Mononuclear cell (primary cell): ENCODE data around the gene PREP. TPM values are rescaled to one million over a fixed set of nuclear protein-coding genes. Genes with fewer than 3 reads are reported as not detected.
A peak's percentile ranks its signal among the peaks of the same experiment; 100 is the strongest.

Source experiments
- H3K27me3 ChIP-seq: 2 replicates; pipeline ENCODE4 v1.6.0; 2011; ENCODE audit warnings: low read length, control low read depth; ENCODE audit not compliant: insufficient read depth
- H3K4me1 ChIP-seq: 2 replicates; pipeline ENCODE4 v1.5.1; 2011; ENCODE audit warnings: mild to moderate bottlenecking, low read length, control low read depth; ENCODE audit not compliant: insufficient read depth
- H3K4me3 ChIP-seq: 2 replicates; pipeline ENCODE4 v1.5.1; 2011; ENCODE audit warnings: mild to moderate bottlenecking, low read length, moderate library complexity
- H3K9me3 ChIP-seq: 2 replicates; pipeline ENCODE4 v1.5.1; 2011; ENCODE audit warnings: low read depth, mild to moderate bottlenecking, control low read depth, low read length
- total RNA-seq: library from RNA; depleted of rRNA; stranded (reverse); fragments of >200 nt; gene quantifications from one replicate; pipeline ENCODE4 v1.2.3, GENCODE V29; 2012

The PREP gene
- total RNA-seq, 1 donor = 13.5 TPM

DNA sequence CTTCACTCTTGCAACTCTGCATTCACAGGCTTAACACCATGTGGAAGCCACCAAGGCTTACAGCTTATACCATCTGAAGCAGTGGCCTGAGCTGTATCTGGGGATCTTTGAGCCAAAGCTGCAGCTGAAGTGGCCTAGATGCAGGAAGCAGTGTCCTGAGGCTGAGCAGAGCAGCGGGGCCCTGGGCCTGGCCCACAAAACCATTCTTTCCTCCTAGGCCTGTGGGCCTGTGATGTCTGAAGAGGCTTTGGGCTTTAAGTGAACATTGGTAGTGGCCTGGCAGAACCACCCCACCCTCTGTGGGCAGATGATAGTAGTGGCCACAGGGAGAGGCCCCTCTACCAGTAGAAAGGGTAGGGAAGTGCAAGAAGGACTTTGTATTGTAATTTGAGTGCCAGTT lies 6.9 kb upstream of the PREP start:
- Histone ChIP-seq H3K4me3 (no peak overlapping the region), H3K4me1 (no peaks in the 10 kb centered on the region), H3K9me3 (no peaks in the 10 kb centered on the region), H3K27me3 (peaks cover 18% of the 10 kb centered on the region)

DNA sequence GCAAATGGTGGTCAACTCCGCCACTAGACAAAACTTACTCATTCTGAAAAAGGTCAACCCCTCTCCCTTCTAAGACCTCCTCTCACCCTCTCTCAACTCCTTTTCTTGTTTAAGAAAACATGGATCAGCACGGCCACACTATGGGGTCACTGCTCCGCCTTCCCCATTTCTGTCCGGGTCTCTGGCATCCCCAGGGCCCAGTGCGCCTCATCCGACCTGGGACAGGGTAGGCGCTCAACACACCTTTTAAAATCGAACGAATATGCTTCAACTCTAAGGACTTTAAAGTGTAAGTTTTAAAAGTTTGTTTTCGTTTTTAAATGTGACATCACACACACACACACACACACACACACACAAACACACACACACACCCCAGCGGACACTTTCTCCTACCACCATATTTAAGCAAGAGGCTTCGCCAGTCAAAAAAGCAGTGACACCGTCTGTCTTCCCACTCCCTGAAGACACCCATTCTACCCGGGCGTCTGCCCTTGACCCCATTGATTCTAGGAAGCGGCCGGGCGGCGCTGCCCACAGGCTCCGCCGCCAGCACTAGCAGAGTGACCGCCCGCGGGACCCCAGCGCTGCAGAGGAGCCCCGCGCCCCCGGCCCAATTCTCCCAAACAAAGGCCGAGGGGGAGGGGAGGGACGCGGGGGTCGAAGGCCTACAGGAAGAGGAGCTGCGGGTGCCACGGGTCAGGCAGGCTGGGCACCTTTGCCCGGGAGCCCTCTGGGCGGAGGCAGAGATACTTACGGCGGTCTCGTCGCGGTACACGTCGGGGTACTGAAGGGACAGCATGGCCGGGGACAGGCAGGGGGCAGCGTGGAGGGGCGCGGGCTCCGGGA lies 568 bp downstream of the PREP start:
- no peaks in the 10 kb centered on the region for H3K27me3 ChIP-seq
- peak overlapping the region; percentile 85 for H3K4me3 ChIP-seq
- H3K9me3 ChIP-seq = no peaks in the 10 kb centered on the region
- peaks cover 54% of the 10 kb centered on the region for H3K4me1 ChIP-seq

DNA sequence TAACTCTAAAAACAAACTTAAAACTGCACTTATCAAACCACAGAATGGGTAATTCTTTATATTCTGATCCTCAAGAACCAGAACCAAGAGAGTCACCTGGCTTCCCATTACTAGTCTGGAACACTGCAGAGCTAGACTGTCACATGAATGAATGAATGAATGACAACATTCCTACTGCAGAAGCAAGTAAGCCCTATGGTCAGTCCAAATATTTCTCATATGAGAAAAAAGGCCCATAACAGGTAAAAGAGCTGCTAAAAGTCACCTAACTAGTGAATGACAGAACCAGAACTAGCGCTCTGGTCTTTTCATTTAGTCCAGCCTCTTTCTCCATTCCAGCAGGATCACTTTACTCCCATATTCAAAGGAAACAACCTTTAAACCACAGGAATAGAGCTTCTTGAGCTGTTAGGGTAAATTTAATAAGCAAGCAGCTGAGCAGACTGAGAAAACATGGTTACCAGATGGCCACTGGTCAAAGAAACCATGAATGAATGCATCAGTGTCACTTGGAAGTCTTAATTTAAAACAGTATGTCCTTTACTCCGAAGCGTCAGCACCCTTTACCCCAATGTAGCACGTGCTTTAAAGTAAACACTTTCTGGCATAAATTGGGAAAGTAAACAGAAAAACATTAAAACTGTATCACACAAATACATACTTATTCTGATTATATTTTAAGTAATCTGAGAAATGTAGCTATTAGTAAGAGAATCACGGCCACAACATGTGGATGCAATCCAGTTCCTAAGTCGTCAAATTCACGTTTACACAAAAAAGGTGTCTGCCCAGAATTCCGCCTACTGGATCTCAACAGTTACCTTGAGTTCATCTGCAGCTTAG lies 1.4 kb downstream of the PREP start:
- H3K4me3 ChIP-seq = peak overlapping the region; percentile 85
- H3K4me1 ChIP-seq = peaks cover 54% of the 10 kb centered on the region
- no peaks in the 10 kb centered on the region for H3K9me3 ChIP-seq
- H3K27me3 ChIP-seq = no peaks in the 10 kb centered on the region

DNA sequence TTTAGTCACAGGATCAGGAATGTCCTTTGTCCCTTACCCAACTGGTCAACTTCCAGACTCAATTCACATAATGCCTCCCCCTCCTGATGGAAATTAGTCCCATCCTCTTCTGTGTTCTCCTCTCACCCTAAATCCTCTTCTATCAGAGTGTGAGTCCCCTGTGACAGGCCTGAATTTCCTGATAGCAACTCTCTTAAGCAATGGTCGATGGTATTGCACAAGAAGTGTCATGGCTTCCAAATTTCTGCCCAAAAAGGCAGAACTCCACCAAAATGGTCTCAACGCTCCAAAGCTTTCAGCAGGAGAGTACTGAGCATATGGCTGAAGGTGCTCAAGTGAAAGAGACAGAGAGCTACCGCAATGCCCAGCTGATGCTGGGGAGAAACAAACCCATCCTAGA lies 2.4 kb downstream of the PREP start:
- H3K4me1 ChIP-seq = peaks cover 54% of the 10 kb centered on the region
- no peaks in the 10 kb centered on the region for H3K27me3 ChIP-seq
- H3K9me3 ChIP-seq = no peaks in the 10 kb centered on the region
- no peak overlapping the region for H3K4me3 ChIP-seq

DNA sequence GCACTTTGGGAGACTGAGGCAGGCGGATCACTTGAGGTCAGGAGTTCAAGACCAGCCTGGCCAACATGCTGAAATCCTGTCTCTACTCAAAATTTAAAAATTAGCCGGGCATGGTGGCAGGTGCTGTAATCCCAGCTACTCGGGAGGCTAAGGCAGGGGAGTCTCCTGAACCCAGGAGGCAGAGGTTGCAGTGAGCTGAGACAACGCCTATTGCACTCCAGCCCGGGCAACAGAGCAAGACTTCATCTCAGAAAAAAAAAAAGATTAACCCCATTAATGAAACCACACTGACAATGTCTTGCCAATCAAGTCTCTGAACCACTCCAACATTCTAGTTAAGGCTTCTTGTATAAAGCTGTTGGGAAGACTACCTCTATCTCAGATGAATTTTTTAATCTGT lies 4.0 kb downstream of the PREP start:
- no peaks in the 10 kb centered on the region for H3K9me3 ChIP-seq
- H3K4me3 ChIP-seq = no peak overlapping the region
- peaks cover 51% of the 10 kb centered on the region for H3K4me1 ChIP-seq
- no peaks in the 10 kb centered on the region for H3K27me3 ChIP-seq

DNA sequence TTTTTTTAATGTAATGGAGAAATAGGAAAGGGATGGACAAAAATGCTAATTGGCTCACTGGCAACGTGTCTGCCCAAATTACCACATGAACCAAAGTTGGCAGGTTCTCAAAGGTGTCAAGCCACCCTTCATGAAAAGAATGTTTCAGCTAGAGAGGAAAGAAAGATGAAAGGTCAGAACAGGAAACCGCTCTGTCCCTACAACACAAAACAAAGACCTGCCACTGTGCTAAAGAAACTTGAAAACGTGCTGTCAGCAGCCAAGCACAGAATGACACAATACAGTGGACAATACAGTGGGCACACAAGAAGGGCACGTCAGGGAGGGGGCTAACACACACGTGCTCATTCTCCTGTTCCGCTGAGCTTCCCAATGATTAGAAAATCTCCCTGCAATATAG lies 4.9 kb downstream of the PREP start:
- H3K4me3 ChIP-seq = no peak overlapping the region
- H3K9me3 ChIP-seq = no peaks in the 10 kb centered on the region
- no peaks in the 10 kb centered on the region for H3K27me3 ChIP-seq
- H3K4me1 ChIP-seq = peaks cover 45% of the 10 kb centered on the region

DNA sequence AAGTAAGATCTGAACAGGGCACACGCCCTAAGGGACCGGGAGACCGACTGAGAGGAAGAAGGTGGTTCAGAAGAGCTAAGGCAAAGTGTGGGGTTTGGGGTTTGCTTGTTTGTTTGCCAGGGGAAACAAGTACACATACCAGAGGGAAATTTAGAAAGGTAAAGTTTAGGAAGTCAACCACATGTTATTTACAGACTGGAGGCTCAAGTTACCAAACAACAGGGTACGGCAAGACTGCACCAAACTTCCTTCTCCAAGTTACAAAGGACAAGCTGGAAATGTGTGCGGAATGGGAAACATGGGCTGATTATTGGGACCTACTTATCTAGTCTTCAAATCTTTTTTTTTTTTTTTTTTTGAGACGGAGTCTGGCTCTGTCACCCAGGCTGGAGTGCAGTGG lies 11.2 kb downstream of the PREP start:
- no peaks in the 10 kb centered on the region for H3K9me3 ChIP-seq
- H3K4me3 ChIP-seq = no peak overlapping the region
- H3K27me3 ChIP-seq = no peaks in the 10 kb centered on the region
- H3K4me1 ChIP-seq = no peaks in the 10 kb centered on the region

DNA sequence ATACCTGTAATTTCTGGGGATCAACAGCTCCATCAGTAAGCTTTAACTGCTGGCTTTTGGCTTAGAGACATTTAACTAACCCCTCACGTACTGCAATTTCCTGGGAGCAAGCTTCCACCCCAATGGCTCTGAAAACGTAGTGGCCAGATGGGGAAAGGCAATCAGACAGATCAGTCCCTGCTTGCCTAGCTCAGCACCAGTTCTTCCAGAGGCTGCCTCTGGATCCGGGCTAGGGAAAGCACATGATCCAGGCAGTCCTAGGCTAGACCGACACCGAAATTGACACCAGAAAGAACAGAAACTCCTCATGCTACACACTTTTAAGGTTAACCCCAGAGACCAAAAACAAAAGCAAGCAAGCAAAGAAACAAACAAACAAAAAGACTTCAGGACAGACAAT lies 13.3 kb downstream of the PREP start:
- no peak overlapping the region for H3K4me3 ChIP-seq

DNA sequence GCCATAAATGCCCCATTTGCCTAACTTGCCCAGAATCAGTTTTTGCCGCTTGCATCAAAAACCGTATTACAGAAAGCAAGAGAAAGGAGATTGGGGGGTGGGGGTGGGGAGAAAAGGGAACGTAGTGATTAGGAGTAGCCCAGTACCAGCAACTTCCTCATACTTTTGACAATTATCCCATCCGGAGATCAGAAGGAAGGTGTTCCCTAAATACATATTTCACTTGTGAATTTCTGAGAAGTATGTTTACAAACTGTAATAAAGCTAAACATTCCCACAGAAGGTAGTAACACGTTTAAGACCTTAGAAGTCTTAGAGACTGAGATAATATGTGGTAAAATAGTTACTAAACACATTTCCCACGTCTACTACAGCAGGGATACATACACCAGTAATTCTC lies 14.5 kb downstream of the PREP start:
- Histone ChIP-seq H3K9me3 (no peaks in the 10 kb centered on the region), H3K4me1 (peaks cover 3% of the 10 kb centered on the region), H3K27me3 (no peaks in the 10 kb centered on the region), H3K4me3 (no peak overlapping the region)

More for the DNA sequence above, 13.3 kb downstream of the PREP start:
- Histone ChIP-seq H3K4me1 (no peaks in the 10 kb centered on the region), H3K9me3 (no peaks in the 10 kb centered on the region), H3K27me3 (no peaks in the 10 kb centered on the region)

DNA sequence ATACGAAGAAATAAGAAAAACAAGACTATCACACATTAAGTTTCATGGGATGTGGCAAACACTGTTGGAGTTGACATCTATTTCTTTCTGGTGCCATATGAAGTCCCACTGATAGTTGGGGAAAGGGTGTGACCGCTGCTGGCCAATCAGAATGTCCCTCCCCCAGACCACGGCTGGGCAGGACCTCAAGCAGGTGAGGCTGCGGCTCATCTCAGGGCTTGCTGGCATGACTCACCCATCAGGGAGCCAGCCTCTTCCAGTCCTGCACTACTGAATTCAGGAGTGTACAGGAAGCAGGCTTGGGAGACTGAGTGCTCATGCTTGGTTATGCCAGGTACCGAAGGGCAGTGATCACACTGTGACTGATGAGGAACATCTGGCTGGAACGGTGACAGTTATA lies 18.9 kb downstream of the PREP start:
- Histone ChIP-seq H3K4me1 (peaks cover 8% of the 10 kb centered on the region), H3K4me3 (no peak overlapping the region), H3K9me3 (no peaks in the 10 kb centered on the region), H3K27me3 (no peaks in the 10 kb centered on the region)

DNA sequence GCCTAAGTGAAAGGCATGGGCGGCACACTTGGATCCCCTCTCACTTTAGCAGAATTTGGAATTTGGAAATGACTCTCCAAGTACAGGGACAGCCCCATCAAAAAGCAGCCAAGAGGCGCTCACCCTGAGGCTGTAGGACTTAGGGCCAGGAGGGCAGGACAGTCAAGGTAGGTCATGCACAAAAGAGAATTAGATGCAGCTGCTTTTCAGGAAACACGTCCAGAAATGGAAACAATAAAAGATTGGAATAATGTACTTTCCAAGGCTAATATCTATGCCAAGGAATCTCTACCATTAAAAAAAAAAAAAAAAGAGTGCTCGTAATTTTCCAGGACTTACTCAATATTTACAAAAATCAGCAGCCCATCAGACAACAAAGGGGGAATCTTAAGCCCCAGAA lies 19.9 kb downstream of the PREP start:
- Histone ChIP-seq H3K4me3 (no peak overlapping the region), H3K9me3 (no peaks in the 10 kb centered on the region), H3K4me1 (peaks cover 8% of the 10 kb centered on the region), H3K27me3 (no peaks in the 10 kb centered on the region)

DNA sequence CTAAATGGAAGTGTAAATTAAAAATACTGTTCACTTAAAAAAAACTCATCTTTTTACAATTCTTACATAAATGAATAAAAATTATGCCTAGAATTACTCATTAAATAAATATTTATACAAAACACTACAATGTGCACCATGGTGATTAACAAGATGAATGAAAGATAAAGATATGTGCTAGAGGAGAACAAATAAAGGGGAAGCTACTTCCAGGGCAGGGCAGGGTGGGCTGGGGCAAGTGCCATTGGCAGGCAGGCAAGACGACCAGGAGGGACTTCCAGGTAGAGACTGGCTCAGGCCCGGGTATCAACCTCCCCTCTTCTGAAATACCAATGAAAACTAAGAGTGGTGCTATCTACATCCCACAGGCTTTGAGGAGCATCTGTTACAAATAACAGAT lies 20.4 kb downstream of the PREP start:
- no peaks in the 10 kb centered on the region for H3K27me3 ChIP-seq
- peaks cover 8% of the 10 kb centered on the region for H3K4me1 ChIP-seq
- H3K9me3 ChIP-seq = no peaks in the 10 kb centered on the region
- H3K4me3 ChIP-seq = no peak overlapping the region

DNA sequence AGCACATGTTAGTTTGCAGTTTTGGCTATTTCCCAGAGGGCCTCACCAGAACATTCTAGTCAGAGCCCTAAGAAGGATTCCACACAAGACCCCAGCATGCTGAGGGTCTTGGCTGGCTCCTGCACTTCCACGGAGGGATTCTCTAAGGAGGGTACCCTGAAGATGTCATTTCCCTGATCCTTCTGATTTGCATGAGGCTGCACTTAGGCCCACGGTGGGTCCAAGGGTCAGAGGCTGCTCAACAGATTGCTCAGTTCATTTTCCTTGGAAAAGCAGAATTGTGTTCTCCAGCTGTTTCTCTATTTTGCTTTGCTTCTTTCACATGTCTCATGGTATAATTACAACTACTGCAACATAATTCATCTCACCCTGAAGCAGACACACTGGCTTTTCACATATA lies 22.2 kb downstream of the PREP start:
- Histone ChIP-seq H3K4me1 (peaks cover 8% of the 10 kb centered on the region), H3K9me3 (no peaks in the 10 kb centered on the region)

DNA sequence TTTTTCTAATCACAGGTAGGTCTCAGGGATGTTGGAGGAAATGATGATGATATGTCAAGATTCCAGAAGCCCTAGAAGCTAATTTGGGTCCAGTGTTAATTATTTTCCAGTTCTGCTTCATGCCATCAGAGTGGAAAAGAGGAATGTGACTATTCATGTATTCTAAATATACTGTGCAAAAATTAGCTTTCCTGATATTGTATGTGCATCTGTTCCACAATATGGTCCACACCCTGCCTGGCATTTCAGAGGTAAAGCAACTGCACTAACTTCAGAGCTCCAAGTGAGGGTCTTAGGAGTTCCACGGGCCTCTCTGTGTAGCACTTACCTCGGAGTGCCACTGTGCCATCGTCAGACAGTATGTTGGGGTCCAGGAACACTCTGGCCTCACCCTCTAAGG lies 27.1 kb downstream of the PREP start:
- no peaks in the 10 kb centered on the region for H3K4me1 ChIP-seq
- H3K9me3 ChIP-seq = no peaks in the 10 kb centered on the region
- H3K4me3 ChIP-seq = no peak overlapping the region
- no peaks in the 10 kb centered on the region for H3K27me3 ChIP-seq

More for the DNA sequence above, 22.2 kb downstream of the PREP start:
- no peaks in the 10 kb centered on the region for H3K27me3 ChIP-seq
- H3K4me3 ChIP-seq = no peak overlapping the region

DNA sequence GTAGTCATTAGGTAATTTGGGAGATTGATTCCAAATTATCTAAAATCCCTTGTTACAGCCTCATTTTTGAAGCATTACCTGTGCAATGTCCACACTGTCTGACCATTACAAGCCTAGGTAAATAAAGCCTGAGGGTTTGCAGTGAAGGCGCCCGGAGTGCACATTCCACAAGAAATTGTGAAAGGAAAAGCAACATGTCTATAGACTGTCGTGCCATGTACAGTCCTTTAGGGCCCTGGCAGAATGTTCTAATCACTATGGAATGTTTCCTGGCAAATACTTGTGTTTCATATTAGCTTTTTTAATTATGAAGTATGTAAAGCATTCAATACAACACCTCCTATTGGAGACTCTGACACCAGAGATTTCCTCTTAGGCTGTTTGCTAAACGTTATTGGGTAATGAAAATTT lies 28.9 kb downstream of the PREP start:
- H3K4me3 ChIP-seq = no peak overlapping the region

More for the DNA sequence above, 28.9 kb downstream of the PREP start:
- H3K4me1 ChIP-seq = no peaks in the 10 kb centered on the region
- no peaks in the 10 kb centered on the region for H3K27me3 ChIP-seq
- no peaks in the 10 kb centered on the region for H3K9me3 ChIP-seq
